Measurements from ENCODE around the gene CLTC.

- TF ChIP-seq, protein P1, sequence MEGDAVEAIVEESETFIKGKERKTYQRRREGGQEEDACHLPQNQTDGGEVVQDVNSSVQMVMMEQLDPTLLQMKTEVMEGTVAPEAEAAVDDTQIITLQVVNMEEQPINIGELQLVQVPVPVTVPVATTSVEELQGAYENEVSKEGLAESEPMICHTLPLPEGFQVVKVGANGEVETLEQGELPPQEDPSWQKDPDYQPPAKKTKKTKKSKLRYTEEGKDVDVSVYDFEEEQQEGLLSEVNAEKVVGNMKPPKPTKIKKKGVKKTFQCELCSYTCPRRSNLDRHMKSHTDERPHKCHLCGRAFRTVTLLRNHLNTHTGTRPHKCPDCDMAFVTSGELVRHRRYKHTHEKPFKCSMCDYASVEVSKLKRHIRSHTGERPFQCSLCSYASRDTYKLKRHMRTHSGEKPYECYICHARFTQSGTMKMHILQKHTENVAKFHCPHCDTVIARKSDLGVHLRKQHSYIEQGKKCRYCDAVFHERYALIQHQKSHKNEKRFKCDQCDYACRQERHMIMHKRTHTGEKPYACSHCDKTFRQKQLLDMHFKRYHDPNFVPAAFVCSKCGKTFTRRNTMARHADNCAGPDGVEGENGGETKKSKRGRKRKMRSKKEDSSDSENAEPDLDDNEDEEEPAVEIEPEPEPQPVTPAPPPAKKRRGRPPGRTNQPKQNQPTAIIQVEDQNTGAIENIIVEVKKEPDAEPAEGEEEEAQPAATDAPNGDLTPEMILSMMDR (IDR thresholded peaks at IDR 0.05): no peak
- TF ChIP-seq EZH2 (IDR thresholded peaks at IDR 0.05): no peak
- TF ChIP-seq EZH2phosphoT487 (IDR thresholded peaks at IDR 0.05): no peak
Measured at GRCh38 chr17:59695945-59696681, 76.4 kb downstream of the CLTC start.

Data from neural progenitor cell (in vitro differentiated cells).